T47D (cell line): Measurements from ENCODE around the gene SLC44A1.
A peak's percentile ranks its signal among the peaks of the same experiment; 100 is the strongest.

Experiments
- DNase-seq, 2 experiments: peaks; one replicate each; pipeline versions ENCODE4 v3.0.0 to v3.0.0-alpha.2; 2011 to 2012; ENCODE audit warnings: low read depth in 1 of 2, low spot score in 1 of 2
- JUND ChIP-seq: IDR thresholded peaks from 2 replicates; pipeline ENCODE4 v1.6.1; 2012; ENCODE audit warnings: low read depth
- in situ Hi-C: cut with HindIII; loops from 2 replicates; pipeline ENCODE4 v1.10.0; 2016; ENCODE audit warnings: low sequenced_read_pairs, low pct_unique_long_range_greater_than_20kb

SLC44A1 gene

GRCh38 chr9:105223544-105224140, 20.8 kb upstream of the SLC44A1 start:
- no peak for TF ChIP-seq JUND
- no peak for DNase-seq
- in situ Hi-C loops = no loop called here

GRCh38 chr9:105226055-105226454, 18.4 kb upstream of the SLC44A1 start:
- in situ Hi-C loops = no loop called here
- DNase-seq = no peak
- no peak for TF ChIP-seq JUND

- TF ChIP-seq JUND = no peak
- in situ Hi-C loops = no loop called here
- DNase-seq = no peak
These were observed 12.2 kb upstream of the SLC44A1 start for GRCh38 chr9:105232207-105232606.

GRCh38 chr9:105233873-105234272, 10.6 kb upstream of the SLC44A1 start:
- TF ChIP-seq JUND = no peak
- DNase-seq = no peak

GRCh38 chr9:105236261-105236660, 8.2 kb upstream of the SLC44A1 start:
- in situ Hi-C loops = no loop called here
- DNase-seq = no peak
- TF ChIP-seq JUND = no peak

More at GRCh38 chr9:105233873-105234272, 10.6 kb upstream of the SLC44A1 start:
- in situ Hi-C loops = no loop called here

- in situ Hi-C loops = no loop called here
- no peak for TF ChIP-seq JUND
- DNase-seq = no peak
These were observed 7.2 kb upstream of the SLC44A1 start for GRCh38 chr9:105237246-105237645.

GRCh38 chr9:105238302-105238701, 6.1 kb upstream of the SLC44A1 start:
- in situ Hi-C loops = no loop called here
- DNase-seq = no peak
- TF ChIP-seq JUND = no peak

GRCh38 chr9:105241356-105242043, 3.0 kb upstream of the SLC44A1 start:
- TF ChIP-seq JUND = no peak
- in situ Hi-C loops = no loop called here
- no peak for DNase-seq

- DNase-seq = no peak
- TF ChIP-seq JUND = no peak
- in situ Hi-C loops = no loop called here
These were observed 2.4 kb upstream of the SLC44A1 start for GRCh38 chr9:105242062-105242461.

- TF ChIP-seq JUND = no peak
- in situ Hi-C loops = no loop called here
These were observed 1.9 kb upstream of the SLC44A1 start for GRCh38 chr9:105242557-105242956.

GRCh38 chr9:105243015-105243686, 1.3 kb upstream of the SLC44A1 start:
- no peak for TF ChIP-seq JUND
- in situ Hi-C loops = no loop called here
- DNase-seq = peak in 1 of 2 experiments; percentile 60

More at GRCh38 chr9:105242557-105242956, 1.9 kb upstream of the SLC44A1 start:
- DNase-seq = no peak

GRCh38 chr9:105244734-105245028, 230 bp downstream of the SLC44A1 start:
- peak in 1 of 2 experiments; percentile 56 for DNase-seq
- TF ChIP-seq JUND = no peak
- in situ Hi-C loops = no loop called here
